Colonic mucosa (tissue), 4 donors: ENCODE results near the gene PRODH2. TPM values are rescaled to one million over a fixed set of nuclear protein-coding genes. Genes with fewer than 3 reads are reported as not detected.
"Not testable (repeated sequence)": the region's sequence is repeated elsewhere in the genome, so short reads cannot be mapped to it uniquely, and the experiment has no call there.

Experiments
- DNase-seq: peaks from one replicate; pipeline ENCODE4 v3.0.0-alpha.2; 2020
- H3K27ac ChIP-seq: fragments of 200-600 bp; one replicate; pipeline ENCODE4 v1.8.0; 2021
- H3K27me3 ChIP-seq: fragments of 200-600 bp; one replicate; pipeline ENCODE4 v1.8.0; 2021
- H3K36me3 ChIP-seq: fragments of 200-600 bp; one replicate; pipeline ENCODE4 v1.8.0; 2021
- H3K4me1 ChIP-seq: fragments of 200-600 bp; one replicate; pipeline ENCODE4 v1.8.0; 2021; ENCODE audit warnings: mild to moderate bottlenecking
- H3K4me3 ChIP-seq: fragments of 200-600 bp; one replicate; pipeline ENCODE4 v1.8.0; 2021
- H3K9ac ChIP-seq, 2 donors: one replicate each; pipeline ENCODE4 v1.7.0; 2013; ENCODE audit warnings: control low read depth in 2 of 2, low read depth in 2 of 2, low read length in 2 of 2
- H3K9me3 ChIP-seq: fragments of 200-600 bp; one replicate; pipeline ENCODE4 v1.8.0; 2021
- CTCF ChIP-seq: fragments of 200-600 bp; IDR thresholded peaks from one replicate; pipeline ENCODE4 v1.8.0; 2022; ENCODE audit warnings: antibody characterized with exemption, mild to moderate bottlenecking
- intact Hi-C: fragments of 100-400 bp; cut with DNase I; formaldehyde crosslinking; loops from one replicate; pipeline ENCODE4 v1.14.1; 2022
- total RNA-seq, 2 donors: library from RNA; stranded (reverse); fragmentation: NEBNext Ultra II Directional in 1 of 2; extraction: Animal tissue kit (Norgen Biotek cat#: 25700) in 1 of 2; gene quantifications; one replicate each; pipeline ENCODE4 v1.2.1, GENCODE V29; 2021
- donor health status: healthy.
- donor health status: DM: no; HTN: no; CAD: no.
- donor health status: DM: no; HTN: no; CAD: no.

The PRODH2 gene
- total RNA-seq, 2 donors from 2014 or later: not detected

GRCh38 chr19:35841961-35842595 is 29.4 kb upstream of the PRODH2 start:
- TF ChIP-seq CTCF: no peak
- H3K27me3 ChIP-seq: peaks cover 14% of the 10 kb centered on the region
- intact Hi-C loops: no loop called here
- no peak overlapping the region for H3K27ac ChIP-seq
- H3K36me3 ChIP-seq: no peaks in the 10 kb centered on the region
- no peak for DNase-seq
- no peaks in the 10 kb centered on the region for H3K9me3 ChIP-seq
- no peak overlapping the region for H3K9ac ChIP-seq
- H3K4me1 ChIP-seq: peaks cover 12% of the 10 kb centered on the region
- no peak overlapping the region for H3K4me3 ChIP-seq

GRCh38 chr19:35836096-35836495 is 23.5 kb upstream of the PRODH2 start:
- DNase-seq, H3K9ac ChIP-seq, H3K9me3 ChIP-seq, H3K36me3 ChIP-seq, H3K4me3 ChIP-seq, intact Hi-C loops, H3K4me1 ChIP-seq, H3K27me3 ChIP-seq, H3K27ac ChIP-seq: not testable (repeated sequence)

- H3K36me3 ChIP-seq: no peaks in the 10 kb centered on the region
- no peak for DNase-seq
Observed at GRCh38 chr19:35833972-35834371, 21.3 kb upstream of the PRODH2 start.

GRCh38 chr19:35832054-35832453 is 19.4 kb upstream of the PRODH2 start:
- intact Hi-C loops: no loop called here
- H3K36me3 ChIP-seq: no peaks in the 10 kb centered on the region
- H3K4me1 ChIP-seq: no peaks in the 10 kb centered on the region
- H3K9me3 ChIP-seq: no peaks in the 10 kb centered on the region
- no peak for DNase-seq
- no peak overlapping the region for H3K27ac ChIP-seq
- H3K27me3 ChIP-seq: no peaks in the 10 kb centered on the region
- H3K9ac ChIP-seq: no peak overlapping the region
- H3K4me3 ChIP-seq: no peak overlapping the region
- TF ChIP-seq CTCF: no peak

More at GRCh38 chr19:35833972-35834371, 21.3 kb upstream of the PRODH2 start:
- TF ChIP-seq CTCF: no peak
- Histone ChIP-seq H3K4me1 (no peaks in the 10 kb centered on the region), H3K27me3 (no peaks in the 10 kb centered on the region), H3K27ac (no peak overlapping the region), H3K9me3 (no peaks in the 10 kb centered on the region), H3K9ac (no peak overlapping the region), H3K4me3 (no peak overlapping the region)
- intact Hi-C loops: no loop called here

GRCh38 chr19:35830986-35831385 is 18.3 kb upstream of the PRODH2 start:
- no peaks in the 10 kb centered on the region for H3K36me3 ChIP-seq
- H3K27me3 ChIP-seq: no peaks in the 10 kb centered on the region
- H3K9ac ChIP-seq: no peak overlapping the region
- H3K9me3 ChIP-seq: no peaks in the 10 kb centered on the region
- TF ChIP-seq CTCF: no peak
- no peak overlapping the region for H3K27ac ChIP-seq
- H3K4me3 ChIP-seq: no peak overlapping the region
- no peak for DNase-seq
- intact Hi-C loops: no loop called here
- no peaks in the 10 kb centered on the region for H3K4me1 ChIP-seq

GRCh38 chr19:35828692-35829301 is 16.2 kb upstream of the PRODH2 start:
- Histone ChIP-seq H3K4me3 (no peak overlapping the region), H3K27me3 (no peaks in the 10 kb centered on the region), H3K9me3 (no peaks in the 10 kb centered on the region), H3K36me3 (no peaks in the 10 kb centered on the region), H3K27ac (no peak overlapping the region), H3K4me1 (no peaks in the 10 kb centered on the region), H3K9ac (no peak overlapping the region)
- intact Hi-C loops: no loop called here
- TF ChIP-seq CTCF: no peak
- peak; percentile 53 for DNase-seq
